GM10847 (cell line): ENCODE results near the gene NPFF.

Experiments used
- POLR2A ChIP-seq: IDR thresholded peaks from 2 replicates; pipeline ENCODE4 v1.6.1; 2011; ENCODE audit not compliant: insufficient read length; ENCODE audit errors: extremely low read depth

Gene NPFF

DNA sequence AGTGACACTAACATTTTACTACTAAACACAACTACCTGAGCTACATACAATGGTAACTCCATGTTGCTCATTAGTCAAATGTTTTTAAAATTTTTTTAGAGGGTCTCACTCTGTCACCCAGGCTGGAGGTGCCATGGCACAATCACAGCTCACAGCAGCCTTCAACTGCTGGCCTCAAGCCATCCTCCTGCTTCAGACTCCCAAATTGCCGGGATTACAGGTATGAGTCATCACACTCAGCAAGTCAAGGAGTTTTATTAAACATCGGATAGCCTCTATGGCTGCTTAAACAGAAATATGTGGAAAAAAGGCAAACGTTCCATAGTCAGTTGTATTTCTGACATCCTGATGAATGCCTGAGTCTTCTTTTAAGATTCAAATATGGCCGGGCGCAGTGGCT lies 11.1 kb upstream of the NPFF start:
- TF ChIP-seq POLR2A: no peak

DNA sequence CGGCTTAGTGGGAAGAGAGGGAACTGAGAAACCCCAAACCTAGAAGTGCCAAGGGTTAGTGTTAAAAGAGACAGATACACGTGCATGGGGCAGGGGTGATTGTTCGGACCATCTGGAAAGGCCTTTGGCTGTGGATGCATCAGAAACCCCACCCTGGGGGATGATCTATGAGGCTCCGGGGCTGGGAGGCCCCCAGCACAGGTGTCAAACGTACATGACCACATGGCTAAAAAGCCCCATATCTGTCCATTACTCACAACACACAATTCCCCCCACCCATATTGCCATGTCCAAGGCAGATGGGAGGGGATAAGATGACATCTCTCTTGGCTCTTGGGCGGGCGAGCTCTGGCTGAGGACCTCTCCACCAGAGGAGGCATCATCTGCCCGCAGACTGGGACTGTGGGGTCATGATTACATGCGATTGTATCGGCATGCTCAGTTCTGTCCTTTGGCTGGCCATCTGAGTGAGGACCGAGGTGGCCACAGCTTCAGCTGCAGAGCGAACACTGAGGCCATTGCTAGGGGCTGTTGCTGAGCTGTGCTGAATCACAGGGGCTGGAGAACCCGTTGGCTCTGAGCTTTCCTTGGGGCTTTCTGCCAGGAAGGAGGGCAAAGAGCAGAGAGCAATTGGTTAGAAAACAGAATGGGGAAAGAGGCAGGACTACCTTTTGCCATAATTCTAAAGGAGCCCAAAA lies 9.6 kb upstream of the NPFF start:
- TF ChIP-seq POLR2A: no peak

DNA sequence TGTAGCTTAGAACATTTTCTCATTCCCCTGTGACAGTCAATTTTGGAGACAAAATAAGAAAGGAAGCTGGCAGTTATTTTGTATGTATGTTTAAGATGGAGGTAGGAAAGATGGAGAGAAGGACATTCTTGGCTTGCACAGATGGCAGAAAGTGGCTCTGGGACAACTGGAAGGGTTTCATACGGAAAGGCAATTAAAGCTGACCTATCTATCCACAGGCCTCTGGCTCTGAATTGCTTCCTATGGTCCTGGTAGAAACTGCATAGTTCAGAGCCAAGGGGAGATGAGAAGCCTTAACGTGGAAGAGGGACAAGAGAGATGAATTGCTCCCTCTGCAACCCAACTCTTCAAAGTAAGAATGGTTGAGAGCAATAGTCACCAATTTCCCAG lies 8.0 kb upstream of the NPFF start:
- no peak for TF ChIP-seq POLR2A

GRCh38 chr12:53514628-53515290 lies 7.5 kb upstream of the NPFF start:
- TF ChIP-seq POLR2A: no peak

- no peak for TF ChIP-seq POLR2A
Observed at GRCh38 chr12:53513712-53514410, 6.6 kb upstream of the NPFF start.

DNA sequence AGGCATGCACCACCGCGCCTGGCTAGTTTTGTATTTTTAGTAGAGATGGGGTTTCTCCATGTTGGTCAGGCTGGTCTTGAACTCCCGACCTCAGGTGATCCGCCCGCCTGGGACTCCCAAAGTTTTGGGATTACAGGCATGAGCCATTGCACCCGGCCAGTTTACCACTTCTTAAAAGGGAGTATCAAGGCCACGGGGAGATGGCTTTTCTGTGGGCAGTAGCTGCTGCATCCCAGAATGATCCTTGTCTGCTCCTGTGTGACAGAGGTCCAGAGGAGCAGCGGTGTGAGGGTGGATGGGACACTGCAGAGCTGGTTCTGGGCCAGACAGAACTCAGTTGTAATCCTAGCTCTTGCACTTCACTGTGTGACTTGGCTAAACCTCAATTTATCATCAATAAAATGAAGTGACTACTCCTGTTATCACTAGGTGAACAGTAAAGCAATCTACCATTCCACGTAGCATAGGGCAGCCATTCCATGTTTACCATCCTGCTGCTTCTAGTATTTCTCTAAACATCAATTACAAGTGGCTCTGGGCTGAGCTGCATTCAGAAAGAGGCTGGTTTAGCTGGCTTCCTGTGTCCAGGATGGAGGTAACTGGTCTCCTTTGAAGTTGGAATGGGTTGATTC lies 3.0 kb upstream of the NPFF start:
- TF ChIP-seq POLR2A: no peak

DNA sequence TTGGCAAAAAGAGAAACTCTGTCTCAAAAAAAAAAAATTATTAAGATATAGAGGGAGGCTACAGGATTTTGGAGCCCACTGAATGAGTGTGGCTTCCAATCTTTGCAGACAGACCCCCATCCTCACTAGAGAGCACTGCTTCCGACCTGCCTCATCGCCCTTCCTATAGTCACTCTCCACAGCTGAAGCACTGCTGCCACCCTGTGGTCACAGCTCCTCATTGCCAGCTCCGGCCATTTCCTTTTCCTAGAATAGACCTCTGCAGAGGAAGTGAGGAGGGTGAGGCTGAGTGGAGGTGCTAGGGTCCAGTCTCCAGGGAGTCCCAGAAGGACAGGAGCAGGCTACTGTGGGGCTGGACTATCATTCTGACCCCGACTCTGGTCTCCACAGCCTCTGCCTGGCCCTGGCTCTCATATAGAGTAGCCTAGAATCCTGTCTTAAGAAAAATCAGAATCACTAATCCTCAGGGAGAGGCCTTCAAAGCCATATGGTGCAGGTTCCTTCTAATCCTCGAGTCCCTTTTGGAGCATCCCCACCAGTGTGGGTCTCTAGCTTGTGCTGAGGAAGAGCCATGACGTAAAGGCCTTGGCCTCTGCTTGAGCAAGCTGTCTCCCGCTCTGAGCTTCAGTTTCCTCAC lies 1.4 kb upstream of the NPFF start:
- no peak for TF ChIP-seq POLR2A

DNA sequence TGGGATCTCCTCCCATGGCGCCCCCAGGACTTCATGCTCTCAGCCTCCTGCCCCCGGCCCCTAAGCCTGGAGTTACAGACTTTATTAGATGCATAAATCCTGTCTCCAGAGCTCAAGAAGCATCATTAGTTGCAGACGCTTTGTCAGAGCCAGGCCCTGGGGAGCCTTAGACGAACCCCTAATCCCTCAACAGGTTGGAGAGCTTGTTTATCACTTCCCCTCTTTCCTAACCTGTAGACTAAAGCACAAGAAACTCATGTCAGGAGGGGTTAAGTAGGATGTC lies 260 bp upstream of the NPFF start:
- no peak for TF ChIP-seq POLR2A

- no peak for TF ChIP-seq POLR2A
Observed at GRCh38 chr12:53506450-53506785, 866 bp downstream of the NPFF start.

DNA sequence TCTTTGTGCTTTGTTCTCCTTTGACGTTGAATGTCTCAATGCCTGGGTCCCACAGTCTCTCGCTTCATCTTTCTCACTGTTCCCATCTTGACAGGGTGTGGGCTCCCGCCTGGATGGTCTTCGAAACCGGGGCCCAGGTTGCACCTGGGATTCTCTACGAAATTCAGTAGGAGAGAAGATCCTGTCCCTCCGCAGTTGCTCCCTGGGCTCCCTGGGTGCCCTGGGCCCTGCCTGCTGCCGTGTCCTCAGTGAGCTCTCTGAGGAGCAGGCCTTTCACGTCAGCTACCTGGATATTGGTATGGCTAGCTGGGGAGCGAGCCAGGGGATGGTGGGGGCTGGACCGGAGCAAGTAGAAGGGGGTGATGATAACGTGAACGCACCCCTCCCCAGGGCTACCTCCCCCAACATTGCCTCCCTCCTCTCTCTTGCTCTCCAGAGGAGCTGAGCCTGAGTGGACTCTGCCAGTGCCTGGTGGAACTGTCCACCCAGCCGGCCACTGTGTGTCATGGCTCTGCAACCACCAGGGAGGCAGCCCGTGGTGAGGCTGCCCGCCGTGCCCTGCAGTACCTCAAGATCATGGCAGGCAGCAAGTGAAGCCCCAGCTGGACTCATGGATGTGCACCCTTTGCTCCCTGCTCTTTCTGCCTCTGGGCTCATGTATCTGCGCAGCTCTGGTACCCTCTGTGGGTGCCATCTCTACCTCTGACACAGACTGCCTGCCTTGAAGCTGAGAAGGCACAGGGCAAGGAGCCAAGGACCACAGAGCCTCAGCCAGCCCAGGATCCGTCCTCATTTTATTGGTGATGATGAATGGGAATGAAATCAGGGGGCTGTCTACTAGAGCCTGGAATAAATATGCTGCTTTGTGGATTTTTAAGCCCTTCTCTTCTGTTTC lies 1.5 kb downstream of the NPFF start:
- no peak for TF ChIP-seq POLR2A

- no peak for TF ChIP-seq POLR2A
Observed at GRCh38 chr12:53505086-53505485, 2.2 kb downstream of the NPFF start.

DNA sequence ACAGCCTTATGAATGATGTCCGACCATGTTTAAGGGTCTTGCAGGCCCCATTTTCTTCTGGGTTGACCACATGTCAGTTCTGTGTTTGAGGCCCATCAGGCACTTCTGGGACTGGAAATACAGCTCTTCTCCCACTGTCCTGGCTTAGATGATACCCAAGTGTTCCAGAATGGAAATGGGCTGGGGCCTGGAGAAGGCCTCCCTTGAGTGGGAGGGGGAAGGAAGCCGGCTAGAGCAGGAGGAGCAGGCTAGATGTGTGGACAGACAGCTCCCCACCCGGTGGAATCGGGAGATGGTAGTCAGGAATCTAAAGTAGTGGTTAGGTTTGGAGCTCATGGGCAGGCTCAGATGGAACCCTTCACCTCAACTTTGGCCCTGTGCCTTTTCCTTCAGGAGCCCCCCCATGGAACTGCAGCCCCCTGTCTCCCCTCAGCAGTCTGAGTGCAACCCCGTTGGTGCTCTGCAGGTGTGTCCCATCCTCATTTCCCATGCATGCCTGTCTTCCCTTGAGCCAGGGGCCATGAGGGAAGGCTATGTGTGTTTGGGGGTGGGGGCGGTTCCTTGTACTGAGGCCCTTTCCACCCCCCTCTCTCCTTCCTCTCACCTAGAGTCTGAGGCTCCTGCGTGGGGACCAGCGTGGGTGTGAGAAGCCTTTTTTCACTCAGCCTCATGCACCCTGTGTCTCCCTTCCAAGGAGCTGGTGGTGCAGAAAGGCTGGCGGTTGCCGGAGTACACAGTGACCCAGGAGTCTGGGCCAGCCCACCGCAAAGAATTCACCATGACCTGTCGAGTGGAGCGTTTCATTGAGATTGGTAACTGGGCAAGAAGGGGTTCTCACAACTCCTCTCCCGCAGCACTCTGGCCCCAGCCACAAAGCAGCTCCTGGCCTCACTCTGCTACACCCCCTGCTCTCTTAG lies 3.0 kb downstream of the NPFF start:
- TF ChIP-seq POLR2A: no peak

- no peak for TF ChIP-seq POLR2A
Observed at GRCh38 chr12:53502983-53503728, 4.1 kb downstream of the NPFF start.
